CD4-positive, alpha-beta T cell treated with Interleukin-15 for 1 hour (primary cell): ENCODE results near the gene CADPS2.

Source experiments
- DNase-seq: peaks from one replicate; pipeline ENCODE4 v3.0.0-alpha.2; 2020

The CADPS2 gene

GRCh38 chr7:122517576-122517975 lies 368.7 kb downstream of the CADPS2 start:
- DNase-seq: no peak

DNA sequence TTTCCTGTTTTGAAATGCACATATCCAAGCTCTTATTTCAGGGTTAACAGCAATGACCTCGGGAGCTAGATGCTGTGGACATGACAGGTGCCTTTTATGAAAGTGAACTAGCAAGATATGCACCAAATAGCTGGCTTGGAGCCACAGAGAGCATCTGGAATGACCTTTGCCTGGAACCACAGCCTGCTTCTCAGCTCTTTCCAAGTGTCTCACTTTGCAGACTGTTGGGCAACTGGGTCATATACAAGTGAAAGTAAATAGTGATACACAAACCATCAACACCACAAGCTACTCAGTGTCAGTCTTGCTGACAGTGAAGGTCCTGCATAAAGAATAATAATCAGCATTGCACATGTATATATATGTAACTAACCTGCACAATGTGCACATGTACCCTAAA lies 370.9 kb downstream of the CADPS2 start:
- no peak for DNase-seq

- no peak for DNase-seq
Observed at GRCh38 chr7:122511268-122511667, 375.0 kb downstream of the CADPS2 start.

- DNase-seq: no peak
Observed at GRCh38 chr7:122507591-122507990, 378.7 kb downstream of the CADPS2 start.

GRCh38 chr7:122492007-122492406 lies 394.3 kb downstream of the CADPS2 start:
- DNase-seq: no peak

DNA sequence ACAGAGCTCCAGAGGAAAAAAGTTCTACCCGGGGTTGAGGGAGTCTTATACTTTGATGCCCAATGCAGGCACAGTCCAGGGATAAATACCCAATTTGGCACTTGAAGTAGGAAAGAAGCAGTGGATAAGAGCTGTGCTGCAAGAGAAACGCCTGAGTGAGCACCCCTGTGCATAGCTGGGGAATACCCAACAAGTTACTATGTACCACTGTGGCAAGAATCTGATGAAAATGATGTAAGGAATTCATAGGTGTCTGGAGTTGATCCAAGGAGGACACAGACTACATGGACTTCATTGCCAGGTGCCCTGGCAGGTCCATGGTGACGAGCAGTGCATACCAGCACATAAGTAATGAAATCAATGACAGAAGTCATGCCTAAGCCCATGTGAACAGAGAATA lies 398.0 kb downstream of the CADPS2 start:
- no peak for DNase-seq

- DNase-seq: no peak
Observed at GRCh38 chr7:122487131-122487530, 399.1 kb downstream of the CADPS2 start.

GRCh38 chr7:122485856-122486255 lies 400.4 kb downstream of the CADPS2 start:
- no peak for DNase-seq

DNA sequence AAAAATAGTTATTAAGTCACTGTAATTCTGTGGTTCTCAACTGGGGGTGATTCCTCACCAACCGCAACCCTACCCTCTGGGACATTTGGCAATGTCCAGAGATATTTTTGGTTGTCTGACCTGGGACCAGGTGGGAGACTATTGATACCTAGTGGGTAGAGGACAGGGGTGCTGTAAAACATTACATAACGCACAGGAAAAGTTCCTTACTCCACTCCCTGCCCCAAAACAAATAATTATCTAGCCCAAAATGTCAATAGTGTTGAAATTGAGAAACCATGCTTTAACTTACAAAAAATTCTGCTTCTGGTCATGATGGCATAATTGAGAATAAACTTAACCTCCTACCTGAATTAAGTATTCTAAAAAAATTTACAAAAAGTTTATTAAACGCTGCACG lies 404.0 kb downstream of the CADPS2 start:
- DNase-seq: no peak

DNA sequence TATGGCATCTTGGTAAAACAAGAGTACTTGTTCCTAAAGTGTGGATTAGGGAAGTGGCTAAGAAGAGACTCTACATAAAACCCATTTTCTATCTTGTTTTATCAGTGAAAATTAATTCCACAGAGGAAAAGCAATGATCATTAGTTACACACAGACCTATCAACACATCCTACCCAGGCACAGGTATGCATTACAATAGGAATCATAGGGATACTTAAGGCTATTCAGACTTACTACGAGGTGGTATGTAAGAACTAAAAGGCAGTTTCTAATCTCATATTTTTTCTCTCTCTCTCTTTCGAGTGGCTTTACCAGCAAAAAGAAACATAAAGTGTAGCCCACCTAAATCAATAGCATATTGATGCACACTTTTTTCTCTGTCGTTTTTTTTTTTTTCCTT lies 415.4 kb downstream of the CADPS2 start:
- DNase-seq: no peak

GRCh38 chr7:122468945-122469344 lies 417.3 kb downstream of the CADPS2 start:
- DNase-seq: no peak

- DNase-seq: no peak
Observed at GRCh38 chr7:122467661-122468449, 418.4 kb downstream of the CADPS2 start.

- no peak for DNase-seq
Observed at GRCh38 chr7:122465296-122465695, 421.0 kb downstream of the CADPS2 start.

DNA sequence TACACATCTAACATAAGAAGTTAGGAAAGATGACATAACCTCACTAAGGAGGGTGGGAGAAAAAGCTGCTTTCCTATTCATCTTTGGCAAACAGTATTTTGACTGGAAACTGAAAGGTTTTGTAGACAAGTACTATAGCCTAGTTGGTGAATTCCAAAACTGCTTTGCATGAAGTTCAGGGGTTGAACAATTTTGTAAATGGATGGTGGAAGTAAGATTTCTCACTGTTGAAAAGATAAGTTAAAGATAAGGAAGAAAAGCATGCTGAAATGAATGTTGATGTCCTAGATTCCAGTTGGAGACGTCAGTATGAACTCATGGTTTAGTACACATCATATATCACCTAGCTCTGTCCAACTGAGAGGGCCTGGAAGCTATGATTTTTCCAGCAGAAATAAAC lies 422.6 kb downstream of the CADPS2 start:
- DNase-seq: no peak

DNA sequence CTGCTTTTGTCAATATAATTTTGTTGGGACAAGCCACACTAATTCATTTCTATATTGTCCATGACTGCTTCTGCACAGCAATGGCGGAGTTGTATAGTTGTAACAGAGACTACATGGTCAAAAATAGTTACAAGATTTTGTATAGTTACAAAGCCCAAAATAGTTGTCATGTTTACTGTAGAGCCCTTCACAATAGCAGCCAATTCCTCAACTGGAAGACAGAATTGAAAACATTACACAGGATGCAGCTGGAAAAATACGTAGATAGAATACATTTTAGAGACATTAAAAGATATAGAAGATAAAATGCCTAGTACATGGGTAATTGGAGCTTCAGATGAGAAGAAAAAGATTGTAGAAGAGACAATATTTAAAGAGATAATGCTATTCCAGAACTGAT lies 425.3 kb downstream of the CADPS2 start:
- DNase-seq: no peak

DNA sequence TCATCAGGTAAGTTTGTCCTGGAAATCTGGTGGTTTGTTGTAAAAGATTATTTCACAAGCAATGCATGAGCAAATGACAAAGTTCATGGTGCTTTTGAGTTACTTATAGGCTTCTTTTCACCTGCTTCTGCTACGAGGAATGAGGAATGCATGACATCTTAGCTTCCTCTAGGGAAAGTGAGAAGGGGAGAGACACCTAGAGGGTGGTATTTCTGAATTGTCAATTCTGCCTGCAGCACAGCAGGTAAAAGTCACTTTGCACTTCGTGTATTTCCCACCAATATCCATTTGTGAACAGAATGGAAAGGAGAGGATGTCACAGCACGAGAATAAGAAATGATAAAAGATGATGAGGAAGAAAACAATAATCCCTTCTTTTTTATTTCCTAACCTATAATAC lies 428.3 kb downstream of the CADPS2 start:
- no peak for DNase-seq

DNA sequence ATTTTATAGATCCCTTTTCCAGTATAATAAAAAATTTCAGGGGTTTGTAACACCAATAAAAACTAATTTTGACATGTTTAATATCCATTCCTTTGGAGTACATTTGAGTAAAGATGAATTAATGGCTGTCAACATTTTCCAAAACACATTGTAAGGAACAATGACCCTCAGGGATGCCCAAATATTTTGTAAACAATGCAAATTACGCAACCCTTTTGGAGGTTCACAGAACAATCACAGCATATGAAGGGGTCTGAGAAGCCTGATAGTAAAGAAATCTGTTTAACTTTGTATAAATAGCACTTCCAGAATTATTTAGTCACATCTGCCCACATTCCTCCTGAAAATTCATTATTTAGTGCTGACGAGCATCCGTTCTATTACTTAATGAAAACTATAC lies 428.9 kb downstream of the CADPS2 start:
- no peak for DNase-seq

- no peak for DNase-seq
Observed at GRCh38 chr7:122454776-122455507, 431.3 kb downstream of the CADPS2 start.

GRCh38 chr7:122453432-122453831 lies 432.8 kb downstream of the CADPS2 start:
- DNase-seq: no peak

DNA sequence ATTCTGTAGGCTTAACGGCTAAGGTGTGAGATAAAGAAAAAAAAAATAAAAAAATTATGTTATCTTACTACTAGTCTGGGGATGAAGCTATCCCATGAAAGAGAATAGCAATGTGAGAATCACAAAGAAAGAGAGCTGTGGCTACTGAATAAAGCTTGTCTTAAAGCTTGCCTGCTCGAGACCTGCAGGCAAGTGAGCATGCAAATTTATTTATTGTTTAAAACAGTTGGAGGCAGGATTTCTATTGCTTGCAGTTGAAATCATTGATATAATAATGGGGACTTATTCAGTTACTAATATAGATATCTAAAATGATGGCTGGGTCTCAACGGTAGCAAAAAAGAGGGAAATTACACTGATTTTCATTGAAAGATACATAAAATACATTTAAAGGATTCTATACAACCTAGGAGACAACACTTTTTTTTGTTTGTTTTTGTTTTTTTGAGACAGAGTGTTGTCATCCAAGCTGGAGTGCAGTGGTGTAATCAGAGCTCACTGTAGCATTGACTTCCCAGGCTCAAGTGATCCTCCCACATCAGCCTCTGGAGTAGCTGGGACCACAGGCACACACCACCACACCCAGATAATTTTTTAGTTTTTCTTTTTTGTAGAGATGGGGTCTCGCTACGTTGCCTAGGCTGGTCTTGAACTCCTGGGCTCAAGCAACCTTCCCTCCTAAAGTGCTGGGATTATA lies 437.2 kb downstream of the CADPS2 start:
- no peak for DNase-seq

DNA sequence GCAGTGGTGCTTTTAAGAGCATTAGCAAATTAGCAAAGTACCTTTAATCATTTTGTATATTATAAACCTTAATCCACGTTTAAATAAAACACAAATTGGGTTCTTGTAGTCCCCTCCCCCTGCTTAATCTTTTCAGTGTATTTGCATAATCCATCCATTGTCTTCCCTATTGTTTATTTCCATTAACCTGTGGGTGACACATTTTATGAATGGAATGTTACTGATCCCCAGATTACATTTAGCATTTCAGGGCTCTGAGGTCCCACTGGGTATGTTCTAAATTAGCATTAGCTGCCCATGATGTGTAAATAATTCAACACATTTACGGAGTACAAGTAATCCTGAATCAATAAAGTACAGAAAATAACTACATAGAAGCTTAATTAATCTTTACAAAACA lies 443.3 kb downstream of the CADPS2 start:
- no peak for DNase-seq

GRCh38 chr7:122438492-122438891 lies 447.8 kb downstream of the CADPS2 start:
- no peak for DNase-seq

GRCh38 chr7:122438006-122438405 lies 448.3 kb downstream of the CADPS2 start:
- DNase-seq: no peak

DNA sequence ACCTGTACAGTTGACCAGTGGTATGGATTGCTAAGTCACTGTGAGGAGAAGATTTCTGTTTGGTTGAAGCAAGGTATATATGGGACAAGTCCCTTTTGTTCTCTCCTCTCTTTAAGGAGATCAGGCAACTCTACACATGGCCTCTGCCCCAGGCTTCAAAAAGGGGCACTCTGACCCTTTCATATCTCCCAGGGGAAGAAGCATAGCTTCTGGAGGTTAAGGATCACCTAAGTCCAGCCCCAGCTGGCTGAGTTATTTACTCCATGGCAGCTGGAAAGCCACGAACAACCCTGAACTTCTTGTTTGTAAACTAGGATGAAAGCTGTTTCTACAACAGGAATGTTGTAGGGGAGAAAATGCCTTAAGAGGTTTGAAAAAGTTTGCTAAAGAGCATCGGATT lies 452.5 kb downstream of the CADPS2 start:
- DNase-seq: no peak
